ENCODE results near the gene SNCB. TPM values are rescaled to one million over a fixed set of nuclear protein-coding genes. Genes with fewer than 3 reads are reported as not detected.

SNCB gene
- total RNA-seq, 4 donors from 2014 or later = not detected

GRCh38 chr5:176663566-176663965, 33.2 kb upstream of the SNCB start:
- intact Hi-C loops (cut with DNase I; ENCODE audit: low total_unique reads) = no loop called here
- Histone ChIP-seq H3K27ac (no peak overlapping the region), H3K27me3 (peaks cover 16% of the 10 kb centered on the region), H3K4me1 (peaks cover 0 to 12% (median 7%) of the 10 kb centered on the region in 4 donors), H3K9me3 (no peaks in the 10 kb centered on the region), H3K4me3 (no peak overlapping the region), H3K36me3 (no peaks in the 10 kb centered on the region)
- 83% methylated on average over 10 of the region's 10 CpGs; no CpG with 5 or more reads in 1 of the 2 donors for WGBS, 2 donors (ENCODE audit: low coverage in 1 of 2)
- DNase-seq = no peak
- TF ChIP-seq CTCF (IDR thresholded peaks at IDR 0.05) = no peak
- no peak for TF ChIP-seq POLR2A (IDR thresholded peaks at IDR 0.05)
- no peak for TF ChIP-seq EP300 (IDR thresholded peaks at IDR 0.05; ENCODE audit: low read depth)
- TF ChIP-seq POLR2AphosphoS5 (IDR thresholded peaks at IDR 0.05) = no peak
- in situ Hi-C loops (cut with MboI; ENCODE audit: low pct_ligation_motif_present in 1 of 4, low pct_unique_long_range_greater_than_20kb in 1 of 4, low sequenced_read_pairs in 3 of 4) = loop anchor here (10.0 to 25.0 kb wide), 3 partner anchors 249 to 301 kb away; no protein-coding TSS in a partner anchor

GRCh38 chr5:176662371-176663333, 32.3 kb upstream of the SNCB start:
- DNase-seq = no peak
- intact Hi-C loops (cut with DNase I; ENCODE audit: low total_unique reads) = no loop called here
- Histone ChIP-seq H3K27ac (no peak overlapping the region), H3K4me3 (no peak overlapping the region), H3K4me1 (peaks cover 0 to 17% (median 12%) of the 10 kb centered on the region in 4 donors), H3K9me3 (no peaks in the 10 kb centered on the region), H3K27me3 (peaks cover 10% of the 10 kb centered on the region), H3K36me3 (no peaks in the 10 kb centered on the region)
- in situ Hi-C loops (cut with MboI; ENCODE audit: low pct_ligation_motif_present in 1 of 4, low pct_unique_long_range_greater_than_20kb in 1 of 4, low sequenced_read_pairs in 3 of 4) = loop anchor here (10.0 to 25.0 kb wide), 3 partner anchors 250 to 302 kb away; no protein-coding TSS in a partner anchor
- 80 to 85% methylated on average over 3 to 19 of the region's 21 CpGs for WGBS, 2 donors (ENCODE audit: low coverage in 1 of 2)
- TF ChIP-seq POLR2AphosphoS5 (IDR thresholded peaks at IDR 0.05) (no peak), EP300 (IDR thresholded peaks at IDR 0.05; ENCODE audit: low read depth) (no peak), CTCF (IDR thresholded peaks at IDR 0.05) (no peak), POLR2A (IDR thresholded peaks at IDR 0.05) (no peak)

GRCh38 chr5:176661676-176662075, 31.3 kb upstream of the SNCB start:
- intact Hi-C loops (cut with DNase I; ENCODE audit: low total_unique reads) = no loop called here

More at GRCh38 chr5:176661676-176662075, 31.3 kb upstream of the SNCB start:
- no peak overlapping the region for H3K27ac ChIP-seq
- TF ChIP-seq POLR2AphosphoS5 (IDR thresholded peaks at IDR 0.05) (no peak), EP300 (IDR thresholded peaks at IDR 0.05; ENCODE audit: low read depth) (no peak), CTCF (IDR thresholded peaks at IDR 0.05) (no peak), POLR2A (IDR thresholded peaks at IDR 0.05) (no peak)
- H3K4me3 ChIP-seq = no peak overlapping the region
- no peaks in the 10 kb centered on the region for H3K9me3 ChIP-seq
- no peaks in the 10 kb centered on the region for H3K36me3 ChIP-seq
- in situ Hi-C loops (cut with MboI; ENCODE audit: low pct_ligation_motif_present in 1 of 4, low pct_unique_long_range_greater_than_20kb in 1 of 4, low sequenced_read_pairs in 3 of 4) = loop anchor here (10.0 to 25.0 kb wide), 3 partner anchors 251 to 303 kb away; no protein-coding TSS in a partner anchor
- peaks cover 0 to 17% (median 12%) of the 10 kb centered on the region in 4 donors for H3K4me1 ChIP-seq
- no peak for DNase-seq
- peaks cover 10% of the 10 kb centered on the region for H3K27me3 ChIP-seq
- WGBS, 2 donors (ENCODE audit: low coverage in 1 of 2) = 75 to 78% methylated on average over 7 to 10 of the region's 10 CpGs
